GM12875 (cell line): ENCODE measurements around the gene LRRC37A2.
"Not testable (repeated sequence)": the region's sequence is repeated elsewhere in the genome, so short reads cannot be mapped to it uniquely, and the experiment has no call there.

ENCODE experiments used
- H3K4me3 ChIP-seq: one replicate; pipeline ENCODE4 v1.5.1; 2011; ENCODE audit warnings: low read depth, low read length, control low read depth

The LRRC37A2 gene

GRCh38 chr17:46512168-46512567 lies at the start of gene LRRC37A2:
LRRC37A2 (plus strand) TSS chr17:46512468; CDS start chr17:46512713, 245 bp downstream.
- H3K4me3 ChIP-seq: not testable (repeated sequence)

GRCh38 chr17:46467618-46468017 lies 44.6 kb upstream of the LRRC37A2 start:
- not testable (repeated sequence) for H3K4me3 ChIP-seq

GRCh38 chr17:46474489-46474888 lies 37.8 kb upstream of the LRRC37A2 start:
- H3K4me3 ChIP-seq: not testable (repeated sequence)

GRCh38 chr17:46475583-46475982 lies 36.7 kb upstream of the LRRC37A2 start:
- H3K4me3 ChIP-seq: not testable (repeated sequence)

- not testable (repeated sequence) for H3K4me3 ChIP-seq
Measured at GRCh38 chr17:46478823-46479222, 33.4 kb upstream of the LRRC37A2 start.

GRCh38 chr17:46481310-46481709 lies 31.0 kb upstream of the LRRC37A2 start:
- not testable (repeated sequence) for H3K4me3 ChIP-seq

- not testable (repeated sequence) for H3K4me3 ChIP-seq
Measured at GRCh38 chr17:46492021-46492420, 20.2 kb upstream of the LRRC37A2 start.

- not testable (repeated sequence) for H3K4me3 ChIP-seq
Measured at GRCh38 chr17:46499437-46500139, 12.7 kb upstream of the LRRC37A2 start.

- not testable (repeated sequence) for H3K4me3 ChIP-seq
Measured at GRCh38 chr17:46505896-46506295, 6.4 kb upstream of the LRRC37A2 start.

- H3K4me3 ChIP-seq: not testable (repeated sequence)
Measured at GRCh38 chr17:46534716-46535115, 22.4 kb downstream of the LRRC37A2 start.

GRCh38 chr17:46548607-46549006 lies 36.3 kb downstream of the LRRC37A2 start:
- not testable (repeated sequence) for H3K4me3 ChIP-seq

GRCh38 chr17:46559155-46559554 lies 46.9 kb downstream of the LRRC37A2 start:
- not testable (repeated sequence) for H3K4me3 ChIP-seq

GRCh38 chr17:46560048-46560447 lies 47.8 kb downstream of the LRRC37A2 start:
- not testable (repeated sequence) for H3K4me3 ChIP-seq

GRCh38 chr17:46566284-46566683 lies 54.0 kb downstream of the LRRC37A2 start:
- H3K4me3 ChIP-seq: not testable (repeated sequence)

GRCh38 chr17:46566980-46567379 lies 54.7 kb downstream of the LRRC37A2 start:
- not testable (repeated sequence) for H3K4me3 ChIP-seq

- not testable (repeated sequence) for H3K4me3 ChIP-seq
Measured at GRCh38 chr17:46571796-46572195, 59.5 kb downstream of the LRRC37A2 start.

- H3K4me3 ChIP-seq: not testable (repeated sequence)
Measured at GRCh38 chr17:46579083-46580075, 67.1 kb downstream of the LRRC37A2 start, which contains the start of gene ARL17A. ARL17A (minus strand) TSS chr17:46579691; CDS start chr17:46576322, 3,369 bp downstream.

- not testable (repeated sequence) for H3K4me3 ChIP-seq
Measured at GRCh38 chr17:46580082-46580481, 67.8 kb downstream of the LRRC37A2 start.

- H3K4me3 ChIP-seq: not testable (repeated sequence)
Measured at GRCh38 chr17:46585444-46585843, 73.2 kb downstream of the LRRC37A2 start.

- H3K4me3 ChIP-seq: not testable (repeated sequence)
Measured at GRCh38 chr17:46590157-46591146, 78.2 kb downstream of the LRRC37A2 start, which contains the start of gene NSF. NSF (plus strand) TSS chr17:46590669; CDS start chr17:46590776, 107 bp downstream.
